Stimulated activated CD4-positive, alpha-beta T cell treated with anti-CD3 and anti-CD28 coated beads, Interleukin-4, amount 100 ng/mL, for 24 hours (primary cell): Measurements from ENCODE around the gene PTPRQ.
"Not testable (repeated sequence)": the region's sequence is repeated elsewhere in the genome, so short reads cannot be mapped to it uniquely, and the experiment has no call there.

Experiments used
- DNase-seq: peaks from one replicate; pipeline ENCODE4 v3.0.0-alpha.2; 2020

The PTPRQ gene

GRCh38 chr12:80443974-80444666 lies at the start of gene PTPRQ:
PTPRQ (plus strand) TSS chr12:80444235; CDS start chr12:80444346, 111 bp downstream.
- DNase-seq: no peak

GRCh38 chr12:80400571-80400991 lies 43.5 kb upstream of the PTPRQ start:
- DNase-seq: no peak

DNA sequence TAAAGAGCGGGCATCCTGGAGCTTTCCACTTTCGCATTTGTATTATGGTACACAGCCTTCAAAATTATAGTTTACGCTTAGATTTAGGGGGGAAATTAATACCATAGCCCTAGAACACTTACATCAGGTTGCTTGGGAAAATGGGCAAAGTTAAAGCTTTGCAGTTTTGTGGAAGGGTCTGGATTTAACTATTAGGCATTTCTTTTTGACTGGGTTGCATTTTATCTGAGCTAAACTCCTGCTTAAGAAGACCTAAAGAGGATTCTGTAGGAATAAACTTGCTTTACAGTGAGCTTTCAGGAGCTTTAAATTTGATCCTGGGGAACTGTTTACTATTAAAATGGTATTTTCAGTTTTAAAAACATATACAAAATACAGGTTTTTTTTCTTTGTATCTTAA lies 42.8 kb upstream of the PTPRQ start:
- DNase-seq: no peak

- no peak for DNase-seq
These were observed 39.4 kb upstream of the PTPRQ start for GRCh38 chr12:80404629-80405028.

- DNase-seq: no peak
These were observed 37.8 kb upstream of the PTPRQ start for GRCh38 chr12:80406253-80406652.

- DNase-seq: no peak
These were observed 32.2 kb upstream of the PTPRQ start for GRCh38 chr12:80411787-80412186.

GRCh38 chr12:80412343-80412953 lies 31.6 kb upstream of the PTPRQ start:
- DNase-seq: no peak

DNA sequence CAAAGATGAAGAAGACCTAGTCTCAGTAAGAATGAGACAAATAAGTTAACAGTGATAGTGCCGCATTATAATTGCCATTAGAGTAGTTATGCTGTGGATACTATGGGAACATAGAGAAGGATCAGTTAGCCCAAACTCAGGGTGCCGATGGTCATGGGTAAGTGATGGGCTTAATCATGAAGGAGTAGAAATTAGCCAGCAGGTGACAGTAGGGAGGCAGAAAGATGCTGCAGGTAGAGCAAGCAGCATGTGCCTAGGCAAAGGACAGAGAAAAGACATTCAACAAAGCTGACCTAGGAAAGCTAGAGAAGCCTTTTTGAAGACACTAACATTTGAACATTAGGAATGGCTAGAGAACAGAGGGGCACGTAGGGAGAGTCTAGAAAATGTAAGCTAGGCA lies 30.6 kb upstream of the PTPRQ start:
- no peak for DNase-seq

DNA sequence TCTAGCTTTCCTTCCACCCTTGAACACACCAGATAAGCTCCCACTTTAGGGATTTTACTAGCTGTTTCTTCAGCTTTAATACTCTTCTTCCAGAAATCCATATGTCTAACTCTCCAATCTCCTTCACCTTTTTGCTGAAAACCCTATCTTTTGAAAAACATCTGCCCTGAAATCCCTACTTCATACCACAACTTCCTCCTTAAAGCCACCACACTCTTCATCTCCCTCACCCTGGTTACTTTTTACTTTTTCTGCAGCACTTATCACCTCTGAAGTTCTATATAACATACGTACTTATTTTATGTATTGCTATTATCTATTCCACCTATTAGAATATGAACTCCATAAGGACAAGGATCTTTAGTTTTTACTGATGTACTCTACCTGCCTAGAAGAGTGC lies 28.6 kb upstream of the PTPRQ start:
- no peak for DNase-seq

GRCh38 chr12:80419644-80420043 lies 24.4 kb upstream of the PTPRQ start:
- DNase-seq: no peak

DNA sequence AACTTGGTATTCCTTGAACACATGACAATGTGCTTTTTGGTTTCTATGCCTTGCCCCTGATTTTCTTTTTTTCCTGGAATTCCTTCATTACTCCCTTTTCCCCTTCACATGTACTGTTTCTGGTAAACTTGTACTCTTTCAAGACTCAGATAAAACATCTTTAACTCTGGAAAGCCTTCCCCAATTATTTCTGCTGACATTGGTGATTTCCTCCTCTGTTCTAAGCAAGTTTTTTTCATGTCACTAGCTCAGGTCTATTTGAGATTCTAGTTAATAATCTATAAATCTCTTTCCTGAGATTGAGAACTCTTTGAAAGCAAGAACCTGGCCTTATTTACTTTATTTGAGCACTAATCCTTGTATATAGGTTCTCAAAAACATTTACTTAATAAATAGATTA lies 24.0 kb upstream of the PTPRQ start:
- no peak for DNase-seq

DNA sequence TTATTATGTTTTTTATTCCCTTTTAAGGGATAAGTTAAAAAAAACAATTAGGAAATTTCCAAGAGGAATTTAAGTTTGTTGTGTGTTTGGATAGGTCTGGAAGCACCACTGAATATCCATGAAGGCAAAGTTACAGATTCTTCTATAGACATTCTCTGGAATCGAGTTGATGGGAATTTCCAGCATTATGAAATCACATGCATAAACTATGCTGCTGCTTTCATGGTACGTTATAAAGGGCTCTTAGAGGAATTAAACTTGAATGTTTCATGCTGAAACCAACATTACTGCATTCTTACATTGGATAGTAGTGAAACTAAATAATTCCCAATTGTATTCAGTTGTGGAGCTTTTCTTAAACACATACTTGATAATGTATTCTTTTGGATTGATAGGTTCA lies 21.5 kb upstream of the PTPRQ start:
- DNase-seq: no peak

- DNase-seq: no peak
These were observed 12.0 kb upstream of the PTPRQ start for GRCh38 chr12:80432061-80432460.

GRCh38 chr12:80441921-80442320 lies 2.1 kb upstream of the PTPRQ start:
- no peak for DNase-seq

- no peak for DNase-seq
These were observed 1.4 kb upstream of the PTPRQ start for GRCh38 chr12:80442426-80443222.

DNA sequence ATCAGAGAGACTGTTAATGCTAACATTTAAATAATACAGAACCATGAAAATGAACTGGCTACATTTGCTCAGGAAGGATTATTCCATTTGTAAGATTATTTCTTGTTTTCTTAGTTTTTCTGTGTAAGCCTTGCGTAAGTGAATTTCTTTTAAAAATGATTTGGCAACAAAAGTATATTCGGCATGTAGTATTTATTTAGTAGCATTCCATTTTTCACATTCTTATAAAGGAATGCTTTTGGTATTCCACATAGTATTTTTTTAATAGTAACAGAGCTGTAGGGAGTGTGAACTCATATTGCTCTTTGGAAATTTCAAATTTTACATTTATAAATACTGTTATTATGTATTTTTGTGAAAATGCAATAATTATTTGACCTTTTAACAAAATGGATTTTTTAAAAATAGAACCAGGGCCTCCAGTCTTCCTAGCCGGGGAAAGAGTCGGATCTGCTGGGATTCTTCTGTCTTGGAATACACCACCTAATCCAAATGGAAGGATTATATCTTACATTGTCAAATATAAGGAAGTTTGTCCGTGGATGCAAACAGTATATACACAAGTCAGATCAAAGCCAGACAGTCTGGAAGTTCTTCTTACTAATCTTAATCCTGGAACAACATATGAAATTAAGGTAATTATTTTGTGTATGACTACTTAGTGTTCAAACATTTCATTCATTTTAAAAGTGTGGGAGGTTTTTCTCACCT lies 1.2 kb downstream of the PTPRQ start:
- no peak for DNase-seq

DNA sequence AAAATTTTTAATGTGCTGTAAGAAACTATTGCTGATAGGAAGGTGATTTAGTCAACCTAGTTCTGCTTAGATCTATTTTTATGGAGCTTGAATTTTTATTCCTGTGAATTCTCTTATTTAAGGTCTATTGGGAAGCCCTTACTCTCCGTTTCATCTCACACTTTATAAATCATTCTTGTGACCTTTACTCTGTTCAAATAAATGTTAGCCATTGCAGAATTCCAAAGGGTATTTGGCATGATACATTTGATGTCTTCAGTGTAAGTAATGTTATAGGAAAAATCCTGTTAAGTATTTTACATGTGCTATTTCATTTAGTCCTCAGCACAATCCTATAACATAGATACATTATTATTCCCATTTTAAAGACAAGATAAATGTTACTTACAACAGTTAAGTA lies 12.5 kb downstream of the PTPRQ start:
- DNase-seq: no peak

DNA sequence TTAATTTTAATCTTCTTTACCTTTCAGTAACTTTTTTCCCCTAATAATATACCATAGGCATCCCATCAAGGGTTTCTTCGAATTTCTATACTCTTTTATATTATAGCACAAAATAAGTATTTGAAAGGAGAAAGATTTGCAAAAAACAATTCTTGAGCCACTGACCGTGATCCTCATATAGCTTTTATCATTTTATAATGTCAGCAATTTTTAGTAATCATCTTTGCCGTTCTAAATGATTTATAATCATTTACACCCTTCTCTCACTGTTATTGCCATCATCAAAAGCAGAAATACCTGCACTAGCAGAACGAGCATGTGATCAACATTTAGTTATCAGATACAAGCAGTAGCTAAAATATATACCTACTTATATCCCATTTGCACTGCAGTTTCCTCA lies 16.9 kb downstream of the PTPRQ start:
- no peak for DNase-seq

- not testable (repeated sequence) for DNase-seq
These were observed 17.8 kb downstream of the PTPRQ start for GRCh38 chr12:80461851-80462250.

- no peak for DNase-seq
These were observed 25.6 kb downstream of the PTPRQ start for GRCh38 chr12:80469681-80470080.

GRCh38 chr12:80470403-80470802 lies 26.4 kb downstream of the PTPRQ start:
- no peak for DNase-seq

- DNase-seq: no peak
These were observed 28.2 kb downstream of the PTPRQ start for GRCh38 chr12:80472236-80472635.

GRCh38 chr12:80472911-80473500 lies 29.0 kb downstream of the PTPRQ start:
- no peak for DNase-seq
